Gastrocnemius medialis (tissue), 4 donors: ENCODE results near the gene ZAR1L.

Source experiments
- POLR2A ChIP-seq, 2 donors: fragments of 450-650 bp; IDR thresholded peaks; one replicate each; pipeline ENCODE4 v1.6.1; 2017; ENCODE audit warnings: antibody characterized with exemption in 2 of 2, mild to moderate bottlenecking in 2 of 2, moderate library complexity in 2 of 2
- TF ChIP-seq, protein P1 (sequence below), 5 experiments: fragments of 450-650 bp in 3 of 5; fragments of 200-600 bp in 2 of 5; sonication (generic) in 2 of 5; IDR thresholded peaks in 4 of 5; conservative IDR thresholded peaks in 1 of 5; 1 replicate in 4 of 5; 2 replicates in 1 of 5; pipeline ENCODE4 v1.5.1; 2016 to 2019; ENCODE audit warnings: antibody characterized with exemption in 5 of 5, mild to moderate bottlenecking in 3 of 5, moderate library complexity in 3 of 5

DNA sequence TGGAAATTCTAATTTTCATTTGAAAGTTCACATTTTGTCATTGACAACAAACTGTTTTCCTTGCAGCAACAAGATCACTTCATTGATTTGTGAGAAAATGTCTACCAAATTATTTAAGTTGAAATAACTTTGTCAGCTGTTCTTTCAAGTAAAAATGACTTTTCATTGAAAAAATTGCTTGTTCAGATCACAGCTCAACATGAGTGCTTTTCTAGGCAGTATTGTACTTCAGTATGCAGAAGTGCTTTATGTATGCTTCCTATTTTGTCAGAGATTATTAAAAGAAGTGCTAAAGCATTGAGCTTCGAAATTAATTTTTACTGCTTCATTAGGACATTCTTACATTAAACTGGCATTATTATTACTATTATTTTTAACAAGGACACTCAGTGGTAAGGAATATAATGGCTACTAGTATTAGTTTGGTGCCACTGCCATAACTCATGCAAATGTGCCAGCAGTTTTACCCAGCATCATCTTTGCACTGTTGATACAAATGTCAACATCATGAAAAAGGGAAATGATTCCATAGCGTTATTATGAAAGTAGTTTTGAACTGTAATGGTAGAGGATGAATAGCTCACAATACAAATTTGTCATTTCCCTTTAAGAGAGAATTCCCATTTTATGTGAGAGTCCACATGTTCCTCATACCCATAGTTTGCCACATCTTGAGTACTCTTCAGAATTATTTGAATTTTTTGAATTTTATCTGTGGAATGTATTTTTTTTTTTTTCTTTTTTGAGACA is 2.7 kb upstream of the ZAR1L start:
- TF ChIP-seq, protein P1, sequence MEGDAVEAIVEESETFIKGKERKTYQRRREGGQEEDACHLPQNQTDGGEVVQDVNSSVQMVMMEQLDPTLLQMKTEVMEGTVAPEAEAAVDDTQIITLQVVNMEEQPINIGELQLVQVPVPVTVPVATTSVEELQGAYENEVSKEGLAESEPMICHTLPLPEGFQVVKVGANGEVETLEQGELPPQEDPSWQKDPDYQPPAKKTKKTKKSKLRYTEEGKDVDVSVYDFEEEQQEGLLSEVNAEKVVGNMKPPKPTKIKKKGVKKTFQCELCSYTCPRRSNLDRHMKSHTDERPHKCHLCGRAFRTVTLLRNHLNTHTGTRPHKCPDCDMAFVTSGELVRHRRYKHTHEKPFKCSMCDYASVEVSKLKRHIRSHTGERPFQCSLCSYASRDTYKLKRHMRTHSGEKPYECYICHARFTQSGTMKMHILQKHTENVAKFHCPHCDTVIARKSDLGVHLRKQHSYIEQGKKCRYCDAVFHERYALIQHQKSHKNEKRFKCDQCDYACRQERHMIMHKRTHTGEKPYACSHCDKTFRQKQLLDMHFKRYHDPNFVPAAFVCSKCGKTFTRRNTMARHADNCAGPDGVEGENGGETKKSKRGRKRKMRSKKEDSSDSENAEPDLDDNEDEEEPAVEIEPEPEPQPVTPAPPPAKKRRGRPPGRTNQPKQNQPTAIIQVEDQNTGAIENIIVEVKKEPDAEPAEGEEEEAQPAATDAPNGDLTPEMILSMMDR (IDR thresholded peaks at IDR 0.05 in 4 of 5, conservative IDR thresholded peaks at IDR 0.05 in 1 of 5), result no peak
- TF ChIP-seq POLR2A (IDR thresholded peaks at IDR 0.05), result no peak
